Kidney epithelial cell (primary cell): ENCODE measurements around the gene NAP1L1. TPM values are rescaled to one million over a fixed set of nuclear protein-coding genes. Genes with fewer than 3 reads are reported as not detected.

Source experiments
- DNase-seq: peaks from one replicate; pipeline ENCODE4 v3.0.0-alpha.2; 2010; ENCODE audit warnings: low read depth
- H3K27me3 ChIP-seq: 2 replicates; pipeline ENCODE4 v1.6.0; 2011; ENCODE audit warnings: low read length; ENCODE audit not compliant: control insufficient read depth, insufficient read depth
- H3K36me3 ChIP-seq: 2 replicates; pipeline ENCODE4 v1.5.1; 2011; ENCODE audit warnings: low read length; ENCODE audit not compliant: control insufficient read depth, insufficient read depth
- H3K4me3 ChIP-seq: 2 replicates; pipeline ENCODE4 v1.5.1; 2011; ENCODE audit warnings: low read depth, mild to moderate bottlenecking, control low read depth, low read length
- CTCF ChIP-seq: IDR thresholded peaks from 2 replicates; pipeline ENCODE4 v1.5.1; 2011; ENCODE audit warnings: mild to moderate bottlenecking, moderate library complexity, low read length, control low read depth, inconsistent platforms; ENCODE audit not compliant: insufficient read depth, poor library complexity, severe bottlenecking
- total RNA-seq: library from RNA; depleted of rRNA; stranded (reverse); fragments of >200 nt; gene quantifications from 2 replicates; pipeline ENCODE4 v1.2.3, GENCODE V29; 2015

NAP1L1 gene
- total RNA-seq, 1 donor from 2014 or later = 574 TPM

- no peak for TF ChIP-seq CTCF
- DNase-seq = no peak
- no peaks in the 10 kb centered on the region for H3K27me3 ChIP-seq
- H3K36me3 ChIP-seq = no peaks in the 10 kb centered on the region
- no peak overlapping the region for H3K4me3 ChIP-seq
These were observed 23.9 kb upstream of the NAP1L1 start for GRCh38 chr12:76108356-76108755.

- no peak for DNase-seq
- Histone ChIP-seq H3K27me3 (no peaks in the 10 kb centered on the region), H3K36me3 (no peaks in the 10 kb centered on the region), H3K4me3 (no peak overlapping the region)
- no peak for TF ChIP-seq CTCF
These were observed 22.1 kb upstream of the NAP1L1 start for GRCh38 chr12:76106631-76107030.

- Histone ChIP-seq H3K4me3 (no peak overlapping the region), H3K27me3 (no peaks in the 10 kb centered on the region), H3K36me3 (no peaks in the 10 kb centered on the region)
- DNase-seq = no peak
- no peak for TF ChIP-seq CTCF
These were observed 19.5 kb upstream of the NAP1L1 start for GRCh38 chr12:76103958-76104357.

GRCh38 chr12:76101739-76102385 lies 17.4 kb upstream of the NAP1L1 start:
- Histone ChIP-seq H3K27me3 (no peaks in the 10 kb centered on the region), H3K4me3 (no peak overlapping the region), H3K36me3 (no peaks in the 10 kb centered on the region)
- TF ChIP-seq CTCF = no peak
- DNase-seq = no peak

GRCh38 chr12:76096079-76096646 lies 11.7 kb upstream of the NAP1L1 start:
- no peak for TF ChIP-seq CTCF
- no peaks in the 10 kb centered on the region for H3K36me3 ChIP-seq
- no peak for DNase-seq
- H3K4me3 ChIP-seq = no peak overlapping the region
- H3K27me3 ChIP-seq = no peaks in the 10 kb centered on the region

GRCh38 chr12:76094754-76095153 lies 10.3 kb upstream of the NAP1L1 start:
- H3K4me3 ChIP-seq = no peak overlapping the region
- no peak for DNase-seq
- TF ChIP-seq CTCF = no peak
- H3K36me3 ChIP-seq = no peaks in the 10 kb centered on the region
- H3K27me3 ChIP-seq = no peaks in the 10 kb centered on the region
